Measurements from ENCODE around the gene ATP10A. TPM values are rescaled to one million over a fixed set of nuclear protein-coding genes. Genes with fewer than 3 reads are reported as not detected.

ATP10A gene
- total RNA-seq, 1 experiment from 2014 or later: 0.02 TPM

DNA sequence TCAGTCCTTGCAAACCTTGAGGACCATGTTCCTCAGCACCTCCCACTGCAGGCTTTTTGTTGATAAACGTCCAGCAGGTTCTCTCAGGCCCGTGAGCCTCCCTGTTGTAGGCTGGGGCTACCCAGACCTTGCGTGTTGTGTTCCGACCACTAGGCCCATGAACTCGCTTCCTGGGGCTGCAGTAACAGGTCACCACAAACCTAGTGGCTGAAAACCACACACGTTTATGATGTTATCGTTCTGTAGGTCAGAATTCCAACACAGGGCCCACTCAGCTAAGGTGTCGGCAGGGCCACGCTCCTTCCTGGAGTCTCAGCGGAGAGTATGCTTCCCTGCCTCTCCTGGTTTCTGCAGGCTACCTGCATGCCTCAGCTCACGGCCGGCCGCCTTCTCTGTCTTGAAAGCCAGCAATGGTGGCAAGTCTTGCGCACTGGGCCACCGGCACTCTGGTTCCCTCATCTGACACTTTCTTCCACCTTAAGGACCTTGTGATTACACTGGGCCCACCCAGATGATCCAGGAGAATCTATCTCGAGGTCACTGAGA lies 60.8 kb downstream of the ATP10A start (continued):
- TF ChIP-seq EZH2 (IDR thresholded peaks at IDR 0.05) (no peak), YY1 (IDR thresholded peaks at IDR 0.05; ENCODE audit: extremely low read depth, insufficient replicate concordance, low read depth, low read length) (no peak), ELF1 (IDR thresholded peaks at IDR 0.05; ENCODE audit: borderline replicate concordance, low read depth) (no peak), POLR2AphosphoS5 (IDR thresholded peaks at IDR 0.05; ENCODE audit: low read depth, low read length) (no peak), SP1 (IDR thresholded peaks at IDR 0.05; ENCODE audit: low read depth) (no peak), JUND (IDR thresholded peaks at IDR 0.05) (no peak), RAD21 (IDR thresholded peaks at IDR 0.05; ENCODE audit: low read depth) (no peak), CBX3 (IDR thresholded peaks at IDR 0.05; ENCODE audit: low read depth) (no peak), POLR2A (IDR thresholded peaks at IDR 0.05; ENCODE audit: borderline replicate concordance, extremely low read depth, insufficient read depth, insufficient read length) (no peak)
- TF ChIP-seq, protein P1, sequence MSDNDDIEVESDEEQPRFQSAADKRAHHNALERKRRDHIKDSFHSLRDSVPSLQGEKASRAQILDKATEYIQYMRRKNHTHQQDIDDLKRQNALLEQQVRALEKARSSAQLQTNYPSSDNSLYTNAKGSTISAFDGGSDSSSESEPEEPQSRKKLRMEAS (IDR thresholded peaks at IDR 0.05): no peak

DNA sequence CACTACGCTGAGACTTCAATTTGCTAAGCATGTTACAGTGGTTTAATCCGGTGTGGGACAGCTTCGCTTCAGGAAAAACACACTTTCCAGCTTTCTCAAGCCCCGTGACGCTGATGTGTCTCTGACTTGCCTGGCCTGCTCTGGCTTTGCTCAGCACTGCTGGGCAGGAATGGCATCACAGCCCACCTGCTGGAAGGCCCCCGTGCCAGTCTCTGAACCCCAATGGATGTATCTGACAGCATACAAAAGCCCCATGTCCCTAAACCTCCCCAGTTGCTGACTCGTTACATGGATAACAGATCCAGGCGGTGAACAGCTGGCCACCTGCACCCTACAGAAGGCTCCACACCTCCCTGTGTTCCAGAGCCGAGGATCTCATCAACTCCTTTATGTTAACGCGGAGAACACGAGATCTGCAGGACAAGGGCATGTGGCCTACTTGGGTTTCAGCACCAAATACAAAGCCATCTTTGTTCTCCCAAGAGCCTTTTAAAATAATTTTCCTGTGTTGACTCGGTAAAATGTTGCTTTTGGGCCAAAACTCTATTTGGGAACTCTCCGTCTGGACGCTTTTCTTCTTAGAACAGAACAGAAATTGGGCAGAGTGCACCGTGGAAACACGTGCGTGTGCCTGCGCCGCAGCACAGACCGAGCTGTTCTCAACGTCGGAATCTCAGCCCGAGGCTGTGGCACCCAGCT lies 61.4 kb downstream of the ATP10A start:
- Histone ChIP-seq H3K4me1 (ENCODE audit: control insufficient read depth in 1 of 2, insufficient read depth in 2 of 2, low read length in 2 of 2) (no peaks in the 10 kb centered on the region), H3K4me2 (ENCODE audit: low read length) (no peak overlapping the region), H3K36me3 (ENCODE audit: control insufficient read depth in 1 of 2, insufficient read depth in 2 of 2, low read length in 2 of 2) (no peaks in the 10 kb centered on the region), H3K9me3 (ENCODE audit: control insufficient read depth in 1 of 2, insufficient read depth in 1 of 2, low read depth in 1 of 2, low read length in 2 of 2) (peaks cover 11 to 49% of the 10 kb centered on the region in 2 experiments; a peak in 2 of 4 replicates), H3K79me2 (ENCODE audit: insufficient read depth, low read length) (no peaks in the 10 kb centered on the region), H3K9ac (ENCODE audit: low read length) (no peak overlapping the region), H3K4me3 (replicated peaks in 1 of 2; ENCODE audit: low read depth in 1 of 2, low read length in 2 of 2) (no peak overlapping the region), H3K9me2 (ENCODE audit: insufficient read depth) (no peaks in the 10 kb centered on the region), H4K20me1 (ENCODE audit: insufficient read depth) (no peaks in the 10 kb centered on the region), H3K27me3 (ENCODE audit: insufficient read depth, low read length) (no peaks in the 10 kb centered on the region), H2AFZ (ENCODE audit: low read depth, low read length, poor library complexity, severe bottlenecking) (no peak overlapping the region), H3K27ac (ENCODE audit: low read depth, low read length) (no peak overlapping the region)
- ATAC-seq: no peak
- intact Hi-C loops (cut with micrococcal nuclease): no loop called here
- ChIA-PET CTCF (no interaction called here), RAD21 (ENCODE audit: low non-redundant PET in 1 of 2, low total read pairs in 2 of 2, uncharacterized antibody in 2 of 2, unreplicated experiment in 2 of 2) (no interaction called here), POLR2A (no interaction called here)
- no peak for DNase-seq (ENCODE audit: low read depth, low spot score)
- TF ChIP-seq, protein P2, sequence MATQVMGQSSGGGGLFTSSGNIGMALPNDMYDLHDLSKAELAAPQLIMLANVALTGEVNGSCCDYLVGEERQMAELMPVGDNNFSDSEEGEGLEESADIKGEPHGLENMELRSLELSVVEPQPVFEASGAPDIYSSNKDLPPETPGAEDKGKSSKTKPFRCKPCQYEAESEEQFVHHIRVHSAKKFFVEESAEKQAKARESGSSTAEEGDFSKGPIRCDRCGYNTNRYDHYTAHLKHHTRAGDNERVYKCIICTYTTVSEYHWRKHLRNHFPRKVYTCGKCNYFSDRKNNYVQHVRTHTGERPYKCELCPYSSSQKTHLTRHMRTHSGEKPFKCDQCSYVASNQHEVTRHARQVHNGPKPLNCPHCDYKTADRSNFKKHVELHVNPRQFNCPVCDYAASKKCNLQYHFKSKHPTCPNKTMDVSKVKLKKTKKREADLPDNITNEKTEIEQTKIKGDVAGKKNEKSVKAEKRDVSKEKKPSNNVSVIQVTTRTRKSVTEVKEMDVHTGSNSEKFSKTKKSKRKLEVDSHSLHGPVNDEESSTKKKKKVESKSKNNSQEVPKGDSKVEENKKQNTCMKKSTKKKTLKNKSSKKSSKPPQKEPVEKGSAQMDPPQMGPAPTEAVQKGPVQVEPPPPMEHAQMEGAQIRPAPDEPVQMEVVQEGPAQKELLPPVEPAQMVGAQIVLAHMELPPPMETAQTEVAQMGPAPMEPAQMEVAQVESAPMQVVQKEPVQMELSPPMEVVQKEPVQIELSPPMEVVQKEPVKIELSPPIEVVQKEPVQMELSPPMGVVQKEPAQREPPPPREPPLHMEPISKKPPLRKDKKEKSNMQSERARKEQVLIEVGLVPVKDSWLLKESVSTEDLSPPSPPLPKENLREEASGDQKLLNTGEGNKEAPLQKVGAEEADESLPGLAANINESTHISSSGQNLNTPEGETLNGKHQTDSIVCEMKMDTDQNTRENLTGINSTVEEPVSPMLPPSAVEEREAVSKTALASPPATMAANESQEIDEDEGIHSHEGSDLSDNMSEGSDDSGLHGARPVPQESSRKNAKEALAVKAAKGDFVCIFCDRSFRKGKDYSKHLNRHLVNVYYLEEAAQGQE (IDR thresholded peaks at IDR 0.05; ENCODE audit: low read depth): no peak
- TF ChIP-seq JUND (IDR thresholded peaks at IDR 0.05) (no peak), YY1 (IDR thresholded peaks at IDR 0.05; ENCODE audit: extremely low read depth, insufficient replicate concordance, low read depth, low read length) (no peak), SP1 (IDR thresholded peaks at IDR 0.05; ENCODE audit: low read depth) (no peak), SRF (IDR thresholded peaks at IDR 0.05; ENCODE audit: low read depth) (no peak), EZH2 (IDR thresholded peaks at IDR 0.05) (no peak), SIN3A (IDR thresholded peaks at IDR 0.05; ENCODE audit: low read depth) (no peak), EZH2phosphoT487 (IDR thresholded peaks at IDR 0.05; ENCODE audit: borderline replicate concordance) (no peak), FOSL1 (IDR thresholded peaks at IDR 0.05; ENCODE audit: low read depth) (no peak), POLR2A (IDR thresholded peaks at IDR 0.05; ENCODE audit: borderline replicate concordance, extremely low read depth, insufficient read depth, insufficient read length) (no peak)
- TF ChIP-seq, protein P1 (IDR thresholded peaks at IDR 0.05): no peak
- TF ChIP-seq, protein P3, sequence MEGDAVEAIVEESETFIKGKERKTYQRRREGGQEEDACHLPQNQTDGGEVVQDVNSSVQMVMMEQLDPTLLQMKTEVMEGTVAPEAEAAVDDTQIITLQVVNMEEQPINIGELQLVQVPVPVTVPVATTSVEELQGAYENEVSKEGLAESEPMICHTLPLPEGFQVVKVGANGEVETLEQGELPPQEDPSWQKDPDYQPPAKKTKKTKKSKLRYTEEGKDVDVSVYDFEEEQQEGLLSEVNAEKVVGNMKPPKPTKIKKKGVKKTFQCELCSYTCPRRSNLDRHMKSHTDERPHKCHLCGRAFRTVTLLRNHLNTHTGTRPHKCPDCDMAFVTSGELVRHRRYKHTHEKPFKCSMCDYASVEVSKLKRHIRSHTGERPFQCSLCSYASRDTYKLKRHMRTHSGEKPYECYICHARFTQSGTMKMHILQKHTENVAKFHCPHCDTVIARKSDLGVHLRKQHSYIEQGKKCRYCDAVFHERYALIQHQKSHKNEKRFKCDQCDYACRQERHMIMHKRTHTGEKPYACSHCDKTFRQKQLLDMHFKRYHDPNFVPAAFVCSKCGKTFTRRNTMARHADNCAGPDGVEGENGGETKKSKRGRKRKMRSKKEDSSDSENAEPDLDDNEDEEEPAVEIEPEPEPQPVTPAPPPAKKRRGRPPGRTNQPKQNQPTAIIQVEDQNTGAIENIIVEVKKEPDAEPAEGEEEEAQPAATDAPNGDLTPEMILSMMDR (IDR thresholded peaks at IDR 0.05 in 2 of 3, conservative IDR thresholded peaks at IDR 0.05 in 1 of 3; ENCODE audit: borderline replicate concordance in 1 of 3, insufficient read depth in 1 of 3, low read depth in 2 of 3, low read length in 2 of 3): no peak
- BruUV-seq (replicated peaks): no TSS peak
